Sigmoid colon (tissue), 3 donors: ENCODE data around the gene ZNF778.

Experiments
- CTCF ChIP-seq, 4 experiments: fragments of 450-650 bp in 3 of 4; fragments of 200-600 bp in 1 of 4; IDR thresholded peaks; one replicate each; pipeline ENCODE4 v1.5.1; 2016 to 2019; ENCODE audit warnings: antibody characterized with exemption in 4 of 4, mild to moderate bottlenecking in 3 of 4, moderate library complexity in 2 of 4
- POLR2A ChIP-seq, 2 donors: fragments of 450-650 bp; IDR thresholded peaks; one replicate each; pipeline ENCODE4 v1.6.1; 2016; ENCODE audit warnings: antibody characterized with exemption in 2 of 2, mild to moderate bottlenecking in 2 of 2, moderate library complexity in 2 of 2

- TF ChIP-seq CTCF (IDR thresholded peaks at IDR 0.05) (no peak), POLR2A (IDR thresholded peaks at IDR 0.05) (no peak)
Observed at GRCh38 chr16:89237733-89238132, 20.2 kb downstream of the ZNF778 start.
